Measurements from ENCODE around the gene PUM1. TPM values are rescaled to one million over a fixed set of nuclear protein-coding genes. Genes with fewer than 3 reads are reported as not detected.

Gene PUM1
- total RNA-seq, 1 donor from 2014 or later: 137 TPM

DNA sequence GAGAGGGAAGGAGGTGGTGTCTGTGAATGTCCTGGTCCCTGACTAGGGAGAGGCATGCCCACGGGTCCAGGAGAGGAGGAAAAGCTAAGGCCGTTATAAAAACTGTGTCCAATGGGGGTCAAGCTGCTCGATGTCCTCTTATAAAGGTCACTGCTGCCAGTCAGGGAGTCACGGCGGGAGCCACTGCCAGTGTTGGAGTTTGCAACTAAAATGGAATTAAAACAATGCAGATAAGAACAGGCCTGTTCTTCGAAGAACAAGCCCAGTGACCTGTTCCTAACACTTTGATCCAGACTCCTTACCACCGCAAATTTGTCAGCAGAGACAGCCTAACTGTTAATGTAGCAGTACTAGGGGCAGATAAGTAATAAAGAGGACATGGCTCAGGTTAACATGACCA is 100.8 kb downstream of the PUM1 start:
- ATAC-seq (ENCODE audit: low read depth): no peak
- peaks cover 9% of the 10 kb centered on the region for H3K4me1 Mint-ChIP-seq
- no peaks in the 10 kb centered on the region for H3K9me3 Mint-ChIP-seq
- H3K36me3 Mint-ChIP-seq (ENCODE audit: low read depth): peaks cover 91% of the 10 kb centered on the region
- ChIA-PET CTCF (no interaction called here), POLR2A (interaction anchor here (0.6 kb wide), 1 partner anchor 91 kb away, joined by 5 read pairs; no protein-coding TSS in a partner anchor)
- intact Hi-C loops (cut with micrococcal nuclease): no loop called here
- no peak overlapping the region for H3K27ac Mint-ChIP-seq
- TF ChIP-seq, protein P1, sequence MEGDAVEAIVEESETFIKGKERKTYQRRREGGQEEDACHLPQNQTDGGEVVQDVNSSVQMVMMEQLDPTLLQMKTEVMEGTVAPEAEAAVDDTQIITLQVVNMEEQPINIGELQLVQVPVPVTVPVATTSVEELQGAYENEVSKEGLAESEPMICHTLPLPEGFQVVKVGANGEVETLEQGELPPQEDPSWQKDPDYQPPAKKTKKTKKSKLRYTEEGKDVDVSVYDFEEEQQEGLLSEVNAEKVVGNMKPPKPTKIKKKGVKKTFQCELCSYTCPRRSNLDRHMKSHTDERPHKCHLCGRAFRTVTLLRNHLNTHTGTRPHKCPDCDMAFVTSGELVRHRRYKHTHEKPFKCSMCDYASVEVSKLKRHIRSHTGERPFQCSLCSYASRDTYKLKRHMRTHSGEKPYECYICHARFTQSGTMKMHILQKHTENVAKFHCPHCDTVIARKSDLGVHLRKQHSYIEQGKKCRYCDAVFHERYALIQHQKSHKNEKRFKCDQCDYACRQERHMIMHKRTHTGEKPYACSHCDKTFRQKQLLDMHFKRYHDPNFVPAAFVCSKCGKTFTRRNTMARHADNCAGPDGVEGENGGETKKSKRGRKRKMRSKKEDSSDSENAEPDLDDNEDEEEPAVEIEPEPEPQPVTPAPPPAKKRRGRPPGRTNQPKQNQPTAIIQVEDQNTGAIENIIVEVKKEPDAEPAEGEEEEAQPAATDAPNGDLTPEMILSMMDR (IDR thresholded peaks at IDR 0.05): no peak
- no peak for DNase-seq
- H3K27me3 Mint-ChIP-seq: no peaks in the 10 kb centered on the region
- H3K4me3 Mint-ChIP-seq: no peak overlapping the region

DNA sequence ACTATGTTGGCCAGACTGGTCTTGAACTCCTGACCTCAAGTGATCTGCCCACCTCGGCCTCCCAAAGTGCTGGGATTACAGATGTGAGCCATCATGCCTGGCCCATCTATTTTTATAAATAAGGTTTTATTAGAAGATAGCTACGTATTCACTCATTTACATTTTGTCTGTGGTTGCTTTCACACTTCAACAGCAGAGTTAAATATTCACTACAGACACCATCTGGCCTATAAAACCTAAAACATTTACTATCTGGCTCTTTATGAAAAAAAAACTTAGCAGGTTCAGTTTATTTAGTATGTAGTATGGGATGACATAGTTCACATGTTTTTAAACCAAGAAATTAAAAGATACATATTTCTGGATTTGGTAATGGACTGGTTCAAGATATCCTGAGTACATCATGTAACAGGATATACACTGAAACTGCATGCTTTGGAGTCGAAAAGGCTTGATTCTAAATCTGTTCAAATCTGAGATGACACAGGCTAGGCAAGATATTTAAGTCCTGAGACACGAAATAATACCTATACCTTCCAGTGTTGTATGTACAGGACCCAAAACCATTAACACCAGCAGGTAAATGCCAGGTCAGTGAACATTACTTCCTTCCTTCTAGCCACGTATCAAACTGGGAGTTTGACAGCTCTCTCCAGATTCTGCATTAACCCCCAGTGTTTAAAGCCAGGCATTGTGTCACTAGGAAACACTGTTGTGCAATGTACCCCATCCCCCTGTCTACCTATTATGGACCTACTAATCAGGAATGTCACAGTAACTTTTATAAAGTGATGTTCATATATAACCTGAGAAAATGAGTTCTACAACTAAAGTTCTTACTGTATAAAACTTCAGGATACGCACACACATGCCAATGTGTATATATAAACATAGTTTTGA is 102.7 kb downstream of the PUM1 start:
- no peaks in the 10 kb centered on the region for H3K27me3 Mint-ChIP-seq
- ATAC-seq (ENCODE audit: low read depth) (no peak), DNase-seq (no peak)
- H3K36me3 Mint-ChIP-seq (ENCODE audit: low read depth): peaks cover 91% of the 10 kb centered on the region
- intact Hi-C loops (cut with micrococcal nuclease): no loop called here
- H3K9me3 Mint-ChIP-seq: no peaks in the 10 kb centered on the region
- POLR2A ChIA-PET: no interaction called here
- peak overlapping the region; percentile 41 for H3K27ac Mint-ChIP-seq
- H3K4me3 Mint-ChIP-seq: no peak overlapping the region
- CTCF ChIA-PET: no interaction called here
- TF ChIP-seq, protein P1 (IDR thresholded peaks at IDR 0.05): no peak
- H3K4me1 Mint-ChIP-seq: peaks cover 13% of the 10 kb centered on the region

DNA sequence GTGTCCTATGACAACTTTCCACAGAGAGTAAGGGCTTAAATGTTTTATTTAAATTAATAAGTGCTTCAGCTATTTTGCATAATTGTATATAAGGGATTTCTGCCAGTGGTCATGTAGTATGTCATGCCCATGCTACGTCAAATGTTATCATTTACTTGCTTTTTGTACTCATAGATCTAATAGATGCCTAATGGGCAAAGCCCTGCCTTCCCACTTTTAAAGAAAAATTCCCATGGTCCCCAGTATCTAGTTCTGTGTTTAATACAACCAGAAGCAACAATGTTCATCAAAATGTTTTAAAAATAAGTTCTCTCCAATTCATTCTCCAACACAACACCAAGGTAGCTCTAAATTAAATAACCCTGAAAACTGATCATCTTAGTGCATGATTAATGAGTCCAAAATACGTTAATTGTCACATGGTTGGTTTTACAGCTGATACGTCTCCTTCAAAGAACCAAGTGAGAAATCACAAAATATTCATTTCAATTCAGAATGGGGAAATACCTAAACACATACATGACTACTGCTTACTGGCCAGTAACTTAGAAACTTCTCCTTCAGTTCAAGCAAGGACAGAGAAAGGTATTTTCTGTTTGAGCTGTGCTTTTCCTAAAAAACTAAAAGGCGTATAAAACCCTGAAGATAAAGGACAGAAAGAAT is 107.8 kb downstream of the PUM1 start:
- DNase-seq (no peak), ATAC-seq (ENCODE audit: low read depth) (peak; percentile 34)
- H3K27ac Mint-ChIP-seq: peak overlapping the region; percentile 39
- TF ChIP-seq, protein P1 (IDR thresholded peaks at IDR 0.05): no peak
- ChIA-PET POLR2A (no interaction called here), CTCF (no interaction called here)
- intact Hi-C loops (cut with micrococcal nuclease): no loop called here
- peaks cover 84% of the 10 kb centered on the region for H3K36me3 Mint-ChIP-seq (ENCODE audit: low read depth)
- no peaks in the 10 kb centered on the region for H3K27me3 Mint-ChIP-seq
- H3K4me1 Mint-ChIP-seq: peaks cover 12% of the 10 kb centered on the region
- no peaks in the 10 kb centered on the region for H3K9me3 Mint-ChIP-seq
- H3K4me3 Mint-ChIP-seq: no peak overlapping the region

DNA sequence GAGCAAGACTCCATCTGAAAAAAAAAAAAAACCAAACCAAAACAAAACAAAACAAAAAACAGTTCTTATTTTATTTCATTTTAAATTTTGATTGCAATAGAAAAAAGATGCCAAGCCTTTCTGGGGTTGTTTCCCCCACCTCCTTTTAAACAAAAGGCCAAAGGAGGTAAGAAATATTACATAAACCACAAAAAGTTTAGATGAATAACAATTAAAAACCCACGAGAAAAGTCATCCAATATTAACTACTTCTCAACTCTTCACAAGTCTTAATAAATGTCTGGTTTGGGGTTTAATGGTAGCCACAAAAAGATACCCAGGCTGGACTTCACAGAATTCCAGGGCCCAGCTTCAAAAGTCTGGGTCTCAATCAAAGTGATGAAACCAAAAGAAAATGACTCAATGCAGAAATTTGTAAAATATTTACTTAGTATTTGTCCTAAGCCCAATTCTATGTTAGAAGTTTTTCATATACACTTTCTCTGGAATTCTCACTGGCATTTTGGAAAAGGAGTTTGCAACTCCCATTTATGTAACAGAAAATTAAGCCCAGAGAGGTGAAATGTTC is 110.0 kb downstream of the PUM1 start:
- POLR2A ChIA-PET: interaction anchor here (0.6 kb wide), 1 partner anchor 1303 kb away, joined by 6 read pairs; no protein-coding TSS in a partner anchor
- intact Hi-C loops (cut with micrococcal nuclease): no loop called here
- DNase-seq: no peak
- TF ChIP-seq, protein P1 (IDR thresholded peaks at IDR 0.05): no peak
- H3K27ac Mint-ChIP-seq: no peak overlapping the region
- no peaks in the 10 kb centered on the region for H3K27me3 Mint-ChIP-seq
- CTCF ChIA-PET: no interaction called here
- peaks cover 87% of the 10 kb centered on the region for H3K36me3 Mint-ChIP-seq (ENCODE audit: low read depth)
- H3K4me1 Mint-ChIP-seq: peaks cover 9% of the 10 kb centered on the region
- no peaks in the 10 kb centered on the region for H3K9me3 Mint-ChIP-seq
- no peak for ATAC-seq (ENCODE audit: low read depth)
- H3K4me3 Mint-ChIP-seq: no peak overlapping the region

DNA sequence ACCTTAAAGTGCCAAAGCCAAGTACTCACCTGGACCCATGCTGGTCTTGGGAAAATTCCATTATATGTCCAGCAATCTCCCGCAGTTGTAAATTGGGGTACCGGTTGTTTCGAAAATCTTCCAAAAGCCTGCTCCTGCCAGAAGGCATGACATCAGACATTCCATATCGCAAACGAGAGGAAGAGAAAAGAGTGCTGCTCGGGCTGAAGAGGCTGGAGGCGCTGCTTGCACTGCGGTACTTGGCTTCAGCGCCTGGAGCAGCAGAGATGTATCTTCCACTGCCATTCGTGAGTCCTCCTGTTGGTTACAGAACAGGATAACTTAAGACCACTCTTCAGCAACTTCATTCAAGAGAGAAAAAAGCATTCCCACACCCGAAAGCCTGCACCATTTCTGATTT is 111.8 kb downstream of the PUM1 start:
- Mint-ChIP-seq H3K36me3 (ENCODE audit: low read depth) (peaks cover 83% of the 10 kb centered on the region), H3K4me3 (no peak overlapping the region), H3K4me1 (peaks cover 13% of the 10 kb centered on the region), H3K27me3 (no peaks in the 10 kb centered on the region), H3K27ac (no peak overlapping the region), H3K9me3 (no peaks in the 10 kb centered on the region)
- ATAC-seq (ENCODE audit: low read depth) (no peak), DNase-seq (no peak)
- TF ChIP-seq, protein P1 (IDR thresholded peaks at IDR 0.05): no peak
- intact Hi-C loops (cut with micrococcal nuclease): no loop called here
- CTCF ChIA-PET: no interaction called here
- POLR2A ChIA-PET: no interaction called here
